Neural progenitor cell (in vitro differentiated cells): ENCODE data around the gene SLC4A1.

Experiments
- EZH2 ChIP-seq: fragments of 200-600 bp; sonication (generic); IDR thresholded peaks from 2 replicates; pipeline ENCODE4 v1.6.1; 2017; ENCODE audit warnings: antibody characterized with exemption, mild to moderate bottlenecking, moderate library complexity
- TF ChIP-seq, protein P1 (sequence below): fragments of 200-600 bp; sonication (generic); IDR thresholded peaks from 2 replicates; pipeline ENCODE4 v1.5.1; 2017; ENCODE audit warnings: antibody characterized with exemption, mild to moderate bottlenecking

DNA sequence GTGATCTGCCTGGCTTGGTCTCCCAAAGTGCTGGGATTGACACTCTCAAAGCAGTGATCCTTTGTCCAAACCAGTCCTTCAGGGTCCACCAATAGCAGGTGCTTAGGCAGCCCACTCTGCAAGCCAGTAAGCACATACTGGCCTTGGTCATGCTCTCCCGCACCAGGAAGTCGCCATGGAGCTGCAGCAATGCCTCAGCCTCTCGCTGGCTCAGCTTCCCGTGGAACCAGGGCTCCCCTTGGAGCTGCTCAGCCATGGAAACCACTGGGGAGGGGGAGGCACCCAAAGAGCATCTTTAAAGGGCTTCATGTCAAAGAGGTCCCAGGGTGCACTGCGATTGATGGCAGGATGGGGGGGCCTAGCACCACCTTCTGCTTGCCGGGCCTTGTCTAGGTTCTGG is 38.8 kb downstream of the SLC4A1 start:
- TF ChIP-seq, protein P1, sequence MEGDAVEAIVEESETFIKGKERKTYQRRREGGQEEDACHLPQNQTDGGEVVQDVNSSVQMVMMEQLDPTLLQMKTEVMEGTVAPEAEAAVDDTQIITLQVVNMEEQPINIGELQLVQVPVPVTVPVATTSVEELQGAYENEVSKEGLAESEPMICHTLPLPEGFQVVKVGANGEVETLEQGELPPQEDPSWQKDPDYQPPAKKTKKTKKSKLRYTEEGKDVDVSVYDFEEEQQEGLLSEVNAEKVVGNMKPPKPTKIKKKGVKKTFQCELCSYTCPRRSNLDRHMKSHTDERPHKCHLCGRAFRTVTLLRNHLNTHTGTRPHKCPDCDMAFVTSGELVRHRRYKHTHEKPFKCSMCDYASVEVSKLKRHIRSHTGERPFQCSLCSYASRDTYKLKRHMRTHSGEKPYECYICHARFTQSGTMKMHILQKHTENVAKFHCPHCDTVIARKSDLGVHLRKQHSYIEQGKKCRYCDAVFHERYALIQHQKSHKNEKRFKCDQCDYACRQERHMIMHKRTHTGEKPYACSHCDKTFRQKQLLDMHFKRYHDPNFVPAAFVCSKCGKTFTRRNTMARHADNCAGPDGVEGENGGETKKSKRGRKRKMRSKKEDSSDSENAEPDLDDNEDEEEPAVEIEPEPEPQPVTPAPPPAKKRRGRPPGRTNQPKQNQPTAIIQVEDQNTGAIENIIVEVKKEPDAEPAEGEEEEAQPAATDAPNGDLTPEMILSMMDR: no peak
- TF ChIP-seq EZH2: no peak
